GM21423 (cell line): ENCODE data around the gene GPR137.

Experiments
- ATAC-seq: cut with Tn5 transposase; IDR thresholded peaks from one replicate; pipeline ENCODE4 v1.9.1; 2021; ENCODE audit warnings: mild to moderate bottlenecking, moderate library complexity; ENCODE audit not compliant: unreplicated experiment

The GPR137 gene

DNA sequence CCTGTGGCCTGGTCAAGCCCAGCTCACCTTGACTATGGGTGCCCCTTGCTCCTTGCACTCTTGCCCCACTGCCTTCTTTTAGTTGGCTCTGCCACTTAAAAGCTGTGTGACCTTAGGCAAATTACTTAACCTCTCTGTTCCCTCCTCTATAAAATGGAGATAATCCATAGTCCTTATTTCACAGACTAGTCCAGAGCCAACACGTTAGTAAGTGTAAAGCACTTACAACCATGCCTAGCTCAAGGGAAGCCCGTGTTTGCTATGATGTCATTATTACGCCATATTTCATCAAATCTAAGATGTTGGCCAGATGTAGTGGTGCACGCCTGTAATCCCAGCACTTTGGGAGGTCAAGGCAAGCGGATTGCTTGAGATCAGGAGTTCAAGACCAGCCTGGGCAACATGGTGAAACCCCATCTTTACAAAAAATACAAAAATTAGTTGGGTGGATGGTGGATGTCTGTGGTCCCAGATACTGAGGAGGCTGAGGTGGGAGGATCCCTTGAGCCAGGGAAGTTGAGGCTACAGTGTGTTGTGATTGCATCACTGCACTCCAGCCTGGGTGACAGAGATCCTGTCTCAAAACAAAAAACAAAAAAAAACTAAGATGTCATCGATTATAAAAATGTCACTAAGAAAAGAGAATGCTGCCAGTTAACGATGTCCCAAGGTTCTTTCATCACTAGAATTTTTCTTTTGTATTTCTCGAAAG is 52.0 kb downstream of the GPR137 start:
- no peak for ATAC-seq

DNA sequence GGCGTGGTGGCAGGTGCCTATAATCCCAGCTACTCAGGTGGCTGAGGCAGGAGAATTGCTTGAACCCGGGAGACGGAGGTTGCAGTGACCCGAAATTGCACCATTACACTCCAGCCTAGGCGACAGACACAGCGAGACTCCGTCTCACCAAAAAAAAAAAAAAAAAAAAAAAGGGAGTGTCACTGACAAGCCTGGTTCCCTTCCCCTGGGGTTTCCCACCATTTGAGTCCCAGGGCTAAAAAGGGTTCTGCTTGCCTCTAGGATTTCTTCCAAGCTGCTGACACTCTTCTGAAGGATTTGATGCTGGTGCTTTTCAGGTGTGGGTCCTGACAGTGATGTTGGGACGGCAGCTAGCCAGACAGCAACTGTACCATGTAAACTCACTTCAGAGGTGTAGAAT is 53.1 kb downstream of the GPR137 start:
- ATAC-seq = no peak
